GM23338 (cell line): ENCODE data around the gene RP9. TPM values are rescaled to one million over a fixed set of nuclear protein-coding genes. Genes with fewer than 3 reads are reported as not detected.
"Not testable (repeated sequence)": the region's sequence is repeated elsewhere in the genome, so short reads cannot be mapped to it uniquely, and the experiment has no call there.

Experiments
- ATAC-seq: fragments of 200-7000 bp; cut with Tn5 transposase; 3 replicates; pipeline ENCODE4 v1.9.1; 2020
- DNase-seq: peaks from one replicate; pipeline ENCODE4 v3.0.0-alpha.2; 2015; ENCODE audit warnings: low spot score
- H2AFZ ChIP-seq: fragments of 200-600 bp; sonication (generic); 2 replicates; pipeline ENCODE4 v1.8.0; 2016; ENCODE audit warnings: antibody characterized with exemption, mild to moderate bottlenecking, moderate library complexity
- H3F3A ChIP-seq: fragments of 200-600 bp; sonication (generic); replicated peaks from 2 replicates; pipeline ENCODE4 v1.8.0; 2017; ENCODE audit warnings: antibody characterized with exemption, mixed run types, low read depth
- H3K27ac ChIP-seq: fragments of 200-600 bp; sonication (generic); 2 replicates; pipeline ENCODE4 v1.6.1; 2016; ENCODE audit warnings: low read depth
- H3K27me3 ChIP-seq: fragments of 200-600 bp; sonication (generic); 2 replicates; pipeline ENCODE4 v1.8.0; 2016; ENCODE audit warnings: mild to moderate bottlenecking, mixed run types, moderate library complexity; ENCODE audit not compliant: insufficient read depth
- H3K36me3 ChIP-seq: fragments of 200-600 bp; sonication (generic); 2 replicates; pipeline ENCODE4 v1.8.0; 2016; ENCODE audit warnings: mild to moderate bottlenecking; ENCODE audit not compliant: insufficient read depth
- H3K4me1 ChIP-seq: fragments of 200-600 bp; sonication (generic); 2 replicates; pipeline ENCODE4 v1.8.0; 2016; ENCODE audit warnings: mild to moderate bottlenecking, moderate library complexity; ENCODE audit not compliant: insufficient read depth
- H3K4me2 ChIP-seq: fragments of 200-600 bp; sonication (generic); 2 replicates; pipeline ENCODE4 v1.7.1; 2017; ENCODE audit warnings: mixed run types
- H3K4me3 ChIP-seq: fragments of 200-600 bp; sonication (generic); 2 replicates; pipeline ENCODE4 v1.6.1; 2016; ENCODE audit warnings: mixed run types
- H3K79me2 ChIP-seq: fragments of 200-600 bp; sonication (generic); replicated peaks from 2 replicates; pipeline ENCODE4 v1.8.0; 2017; ENCODE audit warnings: mild to moderate bottlenecking; ENCODE audit not compliant: insufficient read depth
- H3K9me2 ChIP-seq: fragments of 200-600 bp; sonication (generic); 2 replicates; pipeline ENCODE4 v1.8.0; 2017; ENCODE audit not compliant: insufficient read depth
- H4K20me1 ChIP-seq: fragments of 200-600 bp; sonication (generic); replicated peaks from 2 replicates; pipeline ENCODE4 v1.8.0; 2017; ENCODE audit warnings: mild to moderate bottlenecking; ENCODE audit not compliant: insufficient read depth
- H3K27ac Mint-ChIP-seq: 2 replicates; pipeline ENCODE4 v1.8.0; 2020; ENCODE audit warnings: inconsistent platforms, mild to moderate bottlenecking, moderate library complexity, mixed read lengths
- H3K27me3 Mint-ChIP-seq: 3 replicates; pipeline ENCODE4 v1.8.0; 2022; ENCODE audit warnings: low read depth, mild to moderate bottlenecking, moderate library complexity, mixed read lengths, inconsistent platforms; ENCODE audit not compliant: insufficient read depth, poor library complexity
- H3K36me3 Mint-ChIP-seq: 3 replicates; pipeline ENCODE4 v1.8.0; 2021; ENCODE audit warnings: low read depth, mild to moderate bottlenecking, inconsistent platforms, moderate library complexity, mixed read lengths
- H3K4me1 Mint-ChIP-seq: 3 replicates; pipeline ENCODE4 v1.8.0; 2020; ENCODE audit warnings: mild to moderate bottlenecking, inconsistent platforms, mixed read lengths
- H3K4me3 Mint-ChIP-seq: 3 replicates; pipeline ENCODE4 v1.8.0; 2021; ENCODE audit warnings: moderate library complexity, mild to moderate bottlenecking, inconsistent platforms, mixed read lengths
- H3K9me3 Mint-ChIP-seq: 3 replicates; pipeline ENCODE4 v1.8.0; 2020; ENCODE audit warnings: moderate library complexity, mild to moderate bottlenecking, inconsistent platforms, mixed read lengths
- ETS1 ChIP-seq: IDR thresholded peaks from 2 replicates; pipeline ENCODE4 v1.6.1; 2016; ENCODE audit warnings: antibody characterized with exemption
- JUNB ChIP-seq: IDR thresholded peaks from one replicate; pipeline ENCODE4 v1.6.1; 2016; ENCODE audit warnings: antibody characterized with exemption; ENCODE audit not compliant: unreplicated experiment
- NANOG ChIP-seq: IDR thresholded peaks from 2 replicates; pipeline ENCODE4 v1.6.1; 2016; ENCODE audit warnings: antibody characterized with exemption, borderline replicate concordance
- POLR2AphosphoS5 ChIP-seq: IDR thresholded peaks from 2 replicates; pipeline ENCODE4 v1.6.1; 2016; ENCODE audit warnings: antibody characterized with exemption, low read depth
- REST ChIP-seq: IDR thresholded peaks from one replicate; pipeline ENCODE4 v1.6.1; 2018; ENCODE audit warnings: antibody characterized with exemption; ENCODE audit not compliant: unreplicated experiment
- ZNF462 ChIP-seq: fragments of 250-450 bp; sonication (Bioruptor Pico); IDR thresholded peaks from 2 replicates; pipeline ENCODE4 v1.5.0; 2020; ENCODE audit warnings: mild to moderate bottlenecking, moderate library complexity
- polyA plus RNA-seq: library from polyadenylated mRNA; unstranded; fragments of >200 nt; fragmentation: Nextera tagmentation; extraction: Ambion mirVana; gene quantifications from 2 replicates; pipeline ENCODE4 v1.2.1, GENCODE V29; 2016
- total RNA-seq: library from RNA; depleted of rRNA; stranded (reverse); fragments of >200 nt; shearing (Covaris generic); gene quantifications from 2 replicates; pipeline ENCODE4 v1.2.3, GENCODE V29; 2014

Gene RP9
- total and polyA plus RNA-seq, 2 experiments from 2014 or later = 8.7 to 43.2 TPM

- TF ChIP-seq ZNF462 (CRISPR knock-in tag) (no peak), ETS1 (no peak)
These were observed 8.4 kb downstream of the RP9 start (continued) for GRCh38 chr7:33100770-33101169.

GRCh38 chr7:33099154-33099940 lies 9.9 kb downstream of the RP9 start:
- H3K9me2 ChIP-seq = no peaks in the 10 kb centered on the region
- H3K36me3 ChIP-seq = peaks cover 32% of the 10 kb centered on the region
- Mint-ChIP-seq H3K27me3 (peaks cover 2% of the 10 kb centered on the region), H3K4me1 (no peaks in the 10 kb centered on the region), H3K9me3 (no peaks in the 10 kb centered on the region; the same call in 2 of the 3 replicates), H3K27ac (no peak overlapping the region), H3K36me3 (peaks cover 61% of the 10 kb centered on the region), H3K4me3 (no peak overlapping the region)
- TF ChIP-seq POLR2AphosphoS5 (no peak), JUNB (no peak), REST (no peak), NANOG (no peak)
- H3K79me2 ChIP-seq = peaks cover 16% of the 10 kb centered on the region
- H3F3A ChIP-seq = no peaks in the 10 kb centered on the region
- H3K4me3 ChIP-seq = no peak overlapping the region
- no peaks in the 10 kb centered on the region for H3K27me3 ChIP-seq
- ATAC-seq = no peak
- no peak for DNase-seq
- H3K4me2 ChIP-seq = no peak overlapping the region
- peaks cover 16% of the 10 kb centered on the region for H4K20me1 ChIP-seq
- no peaks in the 10 kb centered on the region for H3K4me1 ChIP-seq
- no peak overlapping the region for H3K27ac ChIP-seq
- H2AFZ ChIP-seq = no peak overlapping the region

- peak; percentile 62 for ATAC-seq
- not testable (repeated sequence) for H3K9me2 ChIP-seq
- peaks cover 25% of the 10 kb centered on the region for H3K36me3 ChIP-seq
These were observed 14.4 kb downstream of the RP9 start for GRCh38 chr7:33094745-33095275.

More at GRCh38 chr7:33094745-33095275, 14.4 kb downstream of the RP9 start:
- not testable (repeated sequence) for H2AFZ ChIP-seq, H4K20me1 ChIP-seq, DNase-seq, H3F3A ChIP-seq, H3K9me3 Mint-ChIP-seq, H3K27ac Mint-ChIP-seq, H3K27me3 Mint-ChIP-seq, H3K27ac ChIP-seq, H3K79me2 ChIP-seq, H3K4me2 ChIP-seq, H3K4me1 Mint-ChIP-seq, H3K4me3 Mint-ChIP-seq, H3K4me3 ChIP-seq, H3K27me3 ChIP-seq, H3K4me1 ChIP-seq
- H3K36me3 Mint-ChIP-seq = peaks cover 38% of the 10 kb centered on the region
